H1 (cell line): Measurements from ENCODE around the gene HES2. TPM values are rescaled to one million over a fixed set of nuclear protein-coding genes. Genes with fewer than 3 reads are reported as not detected.
A peak's percentile ranks its signal among the peaks of the same experiment; 100 is the strongest.

Experiments
- CTCF ChIA-PET: fragments of 300-600 bp; sonication (Branson Sonifier 250); formaldehyde crosslinking; loops from one replicate; lab custom pipeline; 2021; ENCODE audit not compliant: partially characterized antibody; lab: Charles Lee
- POLR2A ChIA-PET: fragments of 300-600 bp; sonication (Branson Sonifier 250); formaldehyde crosslinking; loops from one replicate; lab custom pipeline; 2021; ENCODE audit warnings: inconsistent platforms; ENCODE audit not compliant: partially characterized antibody; lab: Charles Lee
- DNase-seq, 2 experiments: peaks; one replicate each; pipeline versions ENCODE4 v3.0.0 to v3.0.0-alpha.2; 2010 to 2022; ENCODE audit warnings: low spot score in 2 of 2, low read depth in 1 of 2, mixed read lengths in 1 of 2
- FAIRE-seq: peaks from 2 replicates; lab custom pipeline; 2011; peaks lifted over from hg19 to GRCh38; lab: Jason Lieb, UNC
- H2AFZ ChIP-seq: 2 replicates; pipeline ENCODE4 v1.8.1; 2012; ENCODE audit warnings: low read length, inconsistent platforms
- H2AK5ac ChIP-seq: 2 replicates; pipeline ENCODE4 v1.6.1; 2013; ENCODE audit warnings: low read depth, low read length
- H2BK120ac ChIP-seq: replicated peaks from 2 replicates; pipeline ENCODE3; 2013; ENCODE audit warnings: low read depth, low read length, inconsistent platforms
- H2BK12ac ChIP-seq: 2 replicates; pipeline ENCODE4 v1.6.1; 2013; ENCODE audit warnings: low read depth, low read length
- H2BK15ac ChIP-seq: 2 replicates; pipeline ENCODE4 v1.6.1; 2013; ENCODE audit warnings: low read length
- H2BK20ac ChIP-seq: 2 replicates; pipeline ENCODE4 v1.6.1; 2013; ENCODE audit warnings: low read length
- H2BK5ac ChIP-seq: 2 replicates; pipeline ENCODE4 v1.6.1; 2013; ENCODE audit warnings: low read depth, low read length
- H3K14ac ChIP-seq: 2 replicates; pipeline ENCODE4 v1.6.1; 2013; ENCODE audit warnings: inconsistent platforms; ENCODE audit not compliant: insufficient read length
- H3K18ac ChIP-seq: 2 replicates; pipeline ENCODE4 v1.6.1; 2013; ENCODE audit warnings: low read length; ENCODE audit errors: extremely low read depth
- H3K23ac ChIP-seq: 2 replicates; pipeline ENCODE4 v1.6.1; 2013; ENCODE audit warnings: inconsistent platforms; ENCODE audit not compliant: insufficient read length
- H3K23me2 ChIP-seq: 2 replicates; pipeline ENCODE4 v1.6.1; 2013; ENCODE audit warnings: low read depth, low read length
- H3K27ac ChIP-seq: 2 replicates; pipeline ENCODE4 v1.6.1; 2011; ENCODE audit warnings: low read depth, low read length, inconsistent platforms
- H3K27me3 ChIP-seq, 4 experiments: replicated peaks in 1 of 4; 1 replicate in 1 of 4; 2 replicates in 3 of 4; pipeline versions ENCODE4 v1.6.1 to v1.8.1; 2011 to 2013; ENCODE audit warnings: low read length in 3 of 4, mild to moderate bottlenecking in 3 of 4, inconsistent platforms in 2 of 4, mixed read lengths in 2 of 4, moderate library complexity in 1 of 4; ENCODE audit not compliant: control insufficient read depth in 3 of 4, insufficient read depth in 3 of 4; ENCODE audit errors: extremely low read depth in 1 of 4
- H3K36me3 ChIP-seq, 4 experiments: 2 replicates each; pipeline versions ENCODE4 v1.6.1 to v1.8.1; 2011 to 2013; ENCODE audit warnings: mild to moderate bottlenecking in 4 of 4, low read length in 3 of 4, moderate library complexity in 2 of 4, control low read depth in 1 of 4, inconsistent platforms in 1 of 4; ENCODE audit not compliant: insufficient read depth in 4 of 4, control insufficient read depth in 2 of 4
- H3K4ac ChIP-seq: replicated peaks from 2 replicates; pipeline ENCODE3; 2013; ENCODE audit warnings: low read length, low read depth, mixed read lengths, inconsistent platforms; ENCODE audit not compliant: insufficient read length
- H3K4me1 ChIP-seq, 4 experiments: replicated peaks in 1 of 4; 1 replicate in 1 of 4; 2 replicates in 3 of 4; pipeline versions ENCODE4 v1.6.1 to v1.8.1; 2011 to 2013; ENCODE audit warnings: low read length in 3 of 4, inconsistent platforms in 2 of 4, mixed read lengths in 1 of 4; ENCODE audit not compliant: insufficient read depth in 4 of 4, control insufficient read depth in 3 of 4
- H3K4me2 ChIP-seq, 2 experiments: 2 replicates each; pipeline versions ENCODE4 v1.6.1 to v1.8.1; 2011 to 2013; ENCODE audit warnings: low read depth in 2 of 2, low read length in 2 of 2, control low read depth in 1 of 2, inconsistent platforms in 1 of 2, mild to moderate bottlenecking in 1 of 2; ENCODE audit not compliant: insufficient read depth in 1 of 2
- H3K4me3 ChIP-seq, 4 experiments: fragments of 200-600, 300-600 bp in 1 of 4; sonication (generic), shearing (Covaris generic), sonication (Bioruptor Twin) in 1 of 4; 2 replicates each; pipeline versions ENCODE4 v1.5.1 to v1.8.1; 2011 to 2016; ENCODE audit warnings: low read length in 4 of 4, low read depth in 3 of 4, control low read depth in 2 of 4, inconsistent platforms in 2 of 4, mild to moderate bottlenecking in 2 of 4, mixed read lengths in 1 of 4, moderate library complexity in 1 of 4; ENCODE audit not compliant: insufficient read depth in 2 of 4; ENCODE audit errors: extremely low read depth in 1 of 4
- H3K56ac ChIP-seq: replicated peaks from 2 replicates; pipeline ENCODE3; 2013; ENCODE audit warnings: low read depth, mild to moderate bottlenecking, mixed read lengths, low read length, inconsistent platforms; ENCODE audit not compliant: insufficient read length
- H3K79me1 ChIP-seq: 2 replicates; pipeline ENCODE4 v1.6.1; 2013; ENCODE audit warnings: low read depth, low read length, control low read depth
- H3K79me2 ChIP-seq, 2 experiments: 2 replicates each; pipeline versions ENCODE4 v1.6.1 to v1.8.1; 2012 to 2013; ENCODE audit warnings: low read length in 2 of 2, mild to moderate bottlenecking in 2 of 2, inconsistent platforms in 1 of 2; ENCODE audit not compliant: insufficient read depth in 2 of 2, control insufficient read depth in 1 of 2
- H3K9ac ChIP-seq, 4 experiments: replicated peaks in 1 of 4; 1 replicate in 1 of 4; 2 replicates in 3 of 4; pipeline versions ENCODE4 v1.6.1 to v1.8.1; 2011 to 2013; ENCODE audit warnings: low read depth in 3 of 4, low read length in 3 of 4, control low read depth in 2 of 4, mild to moderate bottlenecking in 2 of 4, moderate library complexity in 2 of 4, inconsistent platforms in 1 of 4; ENCODE audit errors: extremely low read depth in 1 of 4
- H3K9me3 ChIP-seq, 2 experiments: 2 replicates each; pipeline versions ENCODE4 v1.6.1 to v1.8.1; 2012 to 2013; ENCODE audit warnings: mild to moderate bottlenecking in 2 of 2, moderate library complexity in 2 of 2, control low read depth in 1 of 2, inconsistent platforms in 1 of 2, low read depth in 1 of 2, low read length in 1 of 2, mixed read lengths in 1 of 2; ENCODE audit not compliant: insufficient read depth in 2 of 2
- H4K20me1 ChIP-seq, 2 experiments: replicated peaks in 1 of 2; 2 replicates each; pipeline versions ENCODE3 to v1.8.1; 2011 to 2013; ENCODE audit warnings: inconsistent platforms in 2 of 2, low read length in 2 of 2, mild to moderate bottlenecking in 1 of 2; ENCODE audit not compliant: insufficient read depth in 2 of 2, control insufficient read depth in 1 of 2
- H4K5ac ChIP-seq: 2 replicates; pipeline ENCODE4 v1.6.1; 2013; ENCODE audit warnings: low read length, low read depth, mixed read lengths, inconsistent platforms; ENCODE audit not compliant: insufficient read length
- H4K8ac ChIP-seq: 2 replicates; pipeline ENCODE4 v1.8.0; 2013; ENCODE audit warnings: mild to moderate bottlenecking, moderate library complexity, low read length, inconsistent platforms; ENCODE audit not compliant: insufficient read depth; ENCODE audit errors: extremely low read depth
- H4K91ac ChIP-seq: replicated peaks from 2 replicates; pipeline ENCODE3; 2013; ENCODE audit warnings: low read length, mixed read lengths, inconsistent platforms; ENCODE audit not compliant: insufficient read length
- CHD1 ChIP-seq: IDR thresholded peaks from 2 replicates; pipeline ENCODE4 v1.6.1; 2012; ENCODE audit warnings: low read depth, low read length, improper control_type of control experiment
- CREB1 ChIP-seq: IDR thresholded peaks from 2 replicates; pipeline ENCODE4 v1.6.1; 2012; ENCODE audit warnings: inconsistent platforms
- PHF8 ChIP-seq: fragments of 200-600 bp; sonication (generic); conservative IDR thresholded peaks from 2 replicates; pipeline ENCODE4 v1.7.1; 2012; ENCODE audit warnings: low read depth, mild to moderate bottlenecking, inconsistent platforms, low read length, moderate library complexity
- WGBS, 2 experiments: shearing (Covaris generic) in 1 of 2; methylation state at CpG; one replicate each; pipeline versions ENCODE4 v1.1.6 to v1.1.7; 2013 to 2015; ENCODE audit warnings: low lambda C conversion rate in 2 of 2, mixed read lengths in 2 of 2, inconsistent platforms in 1 of 2, low coverage in 1 of 2, missing lambda C conversion rate in 1 of 2; ENCODE audit not compliant: insufficient replicate concordance in 2 of 2, insufficient coverage in 1 of 2, insufficient read length in 1 of 2; ENCODE audit errors: extremely low coverage in 1 of 2, missing lambda C conversion rate in 1 of 2; 5-methylcytosine and 5-hydroxymethylcytosine counted together
- polyA plus RNA-seq, 7 experiments: library from polyadenylated mRNA; depleted of rRNA in 3 of 7; stranded (reverse) in 5 of 7; unstranded in 2 of 7; fragments of >200 nt in 5 of 7; fragments of 200-250 nt in 2 of 7; gene quantifications; 1 replicate in 5 of 7; 2 replicates in 1 of 7; 4 replicates in 1 of 7; pipeline versions ENCODE4 v1.2.1 to v1.2.3, GENCODE V29; 2011 to 2013; ENCODE audit warnings: missing spikeins in 2 of 7, mixed read lengths in 2 of 7
- total RNA-seq: library from RNA; stranded (reverse); fragmentation: NEBNext Ultra II Directional; extraction: Animal tissue kit (Norgen Biotek cat#: 25700); gene quantifications from 2 replicates; pipeline ENCODE4 v1.2.1, GENCODE V29; 2021
- TF ChIP-seq, protein P1 (sequence below), 3 experiments: IDR thresholded peaks; 1 replicate in 2 of 3; 2 replicates in 1 of 3; pipeline versions ENCODE4 v1.5.1 to v1.6.1; 2011; ENCODE audit warnings: low read length in 3 of 3, mild to moderate bottlenecking in 3 of 3, inconsistent platforms in 2 of 3, low read depth in 1 of 3, moderate library complexity in 1 of 3; ENCODE audit not compliant: insufficient read depth in 1 of 3; ENCODE audit errors: control extremely low read depth in 1 of 3

HES2 gene
- total and polyA plus RNA-seq, 2 of the 8 experiments (the other 6 are each of a cell fraction or from before 2014, with no cell fraction given), result 0.15 to 0.53 TPM

- TF ChIP-seq, protein P1, sequence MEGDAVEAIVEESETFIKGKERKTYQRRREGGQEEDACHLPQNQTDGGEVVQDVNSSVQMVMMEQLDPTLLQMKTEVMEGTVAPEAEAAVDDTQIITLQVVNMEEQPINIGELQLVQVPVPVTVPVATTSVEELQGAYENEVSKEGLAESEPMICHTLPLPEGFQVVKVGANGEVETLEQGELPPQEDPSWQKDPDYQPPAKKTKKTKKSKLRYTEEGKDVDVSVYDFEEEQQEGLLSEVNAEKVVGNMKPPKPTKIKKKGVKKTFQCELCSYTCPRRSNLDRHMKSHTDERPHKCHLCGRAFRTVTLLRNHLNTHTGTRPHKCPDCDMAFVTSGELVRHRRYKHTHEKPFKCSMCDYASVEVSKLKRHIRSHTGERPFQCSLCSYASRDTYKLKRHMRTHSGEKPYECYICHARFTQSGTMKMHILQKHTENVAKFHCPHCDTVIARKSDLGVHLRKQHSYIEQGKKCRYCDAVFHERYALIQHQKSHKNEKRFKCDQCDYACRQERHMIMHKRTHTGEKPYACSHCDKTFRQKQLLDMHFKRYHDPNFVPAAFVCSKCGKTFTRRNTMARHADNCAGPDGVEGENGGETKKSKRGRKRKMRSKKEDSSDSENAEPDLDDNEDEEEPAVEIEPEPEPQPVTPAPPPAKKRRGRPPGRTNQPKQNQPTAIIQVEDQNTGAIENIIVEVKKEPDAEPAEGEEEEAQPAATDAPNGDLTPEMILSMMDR (IDR thresholded peaks at IDR 0.05; ENCODE audit: control extremely low read depth in 1 of 3, insufficient read depth in 1 of 3, low read depth in 1 of 3, low read length in 3 of 3), result peak in 1 of 3 experiments; percentile 23; a peak in 2 of 4 replicates
- TF ChIP-seq CREB1 (peak; percentile 5; the same call in 1 of the 2 replicates), CHD1 (no peak), PHF8 (0 out of 2 replicates have a peak, but pooled peaks have one; percentile 32)
- Histone ChIP-seq H3K36me3 (no peaks in the 10 kb centered on the region), H2AFZ (no peak overlapping the region), H3K56ac (peak overlapping the region; percentile 10), H2BK20ac (no peak overlapping the region), H3K23ac (no peak overlapping the region), H2BK15ac (peak overlapping the region; percentile 81; the same call in 1 of the 2 replicates), H4K8ac (peak overlapping the region; percentile 68), H4K5ac (peak overlapping the region; percentile 80), H3K4ac (no peak overlapping the region), H3K79me2 (no peaks in the 10 kb centered on the region), H2BK12ac (peak overlapping the region; percentile 80; the same call in 1 of the 2 replicates), H3K23me2 (peaks cover 10% of the 10 kb centered on the region; the same call in 1 of the 2 replicates), H4K91ac (peak overlapping the region; percentile 74), H3K18ac (peak overlapping the region; percentile 60), H3K9ac (no peak overlapping the region; a peak in 1 of 7 replicates), H2AK5ac (0 out of 2 replicates have a peak overlapping the region, but pooled peaks have one; percentile 65), H2BK120ac (no peak overlapping the region), H3K14ac (no peak overlapping the region), H4K20me1 (peaks cover 0 to 4% of the 10 kb centered on the region in 2 experiments), H3K4me1 (peaks cover 0 to 28% (median 13%) of the 10 kb centered on the region in 4 experiments; a peak in 6 of 7 replicates), H3K4me3 (peak overlapping the region; percentile 41 to 61 (median 42)), H3K4me2 (peak overlapping the region; percentile 78 to 79), H3K79me1 (no peaks in the 10 kb centered on the region), H3K9me3 (no peaks in the 10 kb centered on the region), H2BK5ac (peak overlapping the region; percentile 71; the same call in 1 of the 2 replicates), H3K27me3 (peaks cover 0 to 8% (median 2%) of the 10 kb centered on the region in 4 experiments; a peak in 2 of 7 replicates), H3K27ac (no peak overlapping the region)
- WGBS, 2 experiments, result 3% methylated on average over 42 of the region's 67 CpGs; no CpG with 5 or more reads in 1 of the 2 experiments
- FAIRE-seq (no peak), DNase-seq (peak in 1 of 2 experiments; percentile 76)
- ChIA-PET CTCF (interaction anchor here (0.8 to 18.8 kb wide), 19 partner anchors 8 to 207 kb away, joined by 3 to 321 read pairs (median 7); partner anchors contain the start of genes HES2, PLEKHG5 and TNFRSF25), POLR2A (interaction anchor here (0.7 to 12.2 kb wide), 5 partner anchors 8 to 24 kb away, joined by 3 to 123 read pairs (median 3); partner anchors contain the start of gene TNFRSF25)
Observed at GRCh38 chr1:6447016-6447817, 27.5 kb upstream of the HES2 start.
